Neural progenitor cell (in vitro differentiated cells): ENCODE measurements around the gene PRDX3. TPM values are rescaled to one million over a fixed set of nuclear protein-coding genes. Genes with fewer than 3 reads are reported as not detected.

Experiments used
- DNase-seq: peaks from one replicate; pipeline ENCODE4 v3.0.0-alpha.2; 2016; ENCODE audit warnings: low spot score
- H2AFZ ChIP-seq: fragments of 200-600 bp; sonication (generic); replicated peaks from 2 replicates; pipeline ENCODE4 v1.6.1; 2016; ENCODE audit warnings: antibody characterized with exemption
- H3F3A ChIP-seq: fragments of 200-600 bp; sonication (generic); 2 replicates; pipeline ENCODE4 v1.6.1; 2016; ENCODE audit warnings: antibody characterized with exemption, low read depth
- H3K27ac ChIP-seq: fragments of 200-600 bp; sonication (generic); 2 replicates; pipeline ENCODE4 v1.5.1; 2016; ENCODE audit warnings: mild to moderate bottlenecking
- H3K27me3 ChIP-seq: fragments of 200-600 bp; sonication (generic); 2 replicates; pipeline ENCODE4 v1.6.1; 2016; ENCODE audit warnings: mild to moderate bottlenecking, moderate library complexity
- H3K36me3 ChIP-seq: fragments of 200-600 bp; sonication (generic); 2 replicates; pipeline ENCODE4 v1.5.1; 2016
- H3K4me1 ChIP-seq: fragments of 200-600 bp; sonication (generic); 2 replicates; pipeline ENCODE4 v1.6.1; 2016; ENCODE audit warnings: mixed run types
- H3K4me2 ChIP-seq: fragments of 200-600 bp; sonication (generic); 2 replicates; pipeline ENCODE4 v1.6.1; 2016
- H3K4me3 ChIP-seq: fragments of 200-600 bp; sonication (generic); 2 replicates; pipeline ENCODE4 v1.5.1; 2016
- H3K79me2 ChIP-seq: fragments of 200-600 bp; sonication (generic); 2 replicates; pipeline ENCODE4 v1.6.1; 2016; ENCODE audit warnings: low read depth
- H3K9ac ChIP-seq: fragments of 200-600 bp; sonication (generic); 2 replicates; pipeline ENCODE4 v1.6.1; 2016
- H3K9me3 ChIP-seq: fragments of 200-600 bp; sonication (generic); 2 replicates; pipeline ENCODE4 v1.5.1; 2016; ENCODE audit warnings: low read depth
- H4K20me1 ChIP-seq: fragments of 200-600 bp; sonication (generic); 2 replicates; pipeline ENCODE4 v1.6.1; 2016; ENCODE audit warnings: low read depth
- H3K27ac Mint-ChIP-seq: 3 replicates; pipeline ENCODE4 v1.8.0; 2021; ENCODE audit warnings: mixed read lengths
- H3K27me3 Mint-ChIP-seq: 2 replicates; pipeline ENCODE4 v1.8.0; 2022; ENCODE audit warnings: low read depth, mild to moderate bottlenecking, inconsistent platforms, moderate library complexity, mixed read lengths; ENCODE audit not compliant: insufficient read depth
- H3K36me3 Mint-ChIP-seq: 3 replicates; pipeline ENCODE4 v1.8.0; 2021; ENCODE audit warnings: mixed read lengths
- H3K4me1 Mint-ChIP-seq: 3 replicates; pipeline ENCODE4 v1.8.0; 2021; ENCODE audit warnings: mixed read lengths
- H3K4me3 Mint-ChIP-seq: 3 replicates; pipeline ENCODE4 v1.8.0; 2021; ENCODE audit warnings: mild to moderate bottlenecking, moderate library complexity, mixed read lengths
- H3K9me3 Mint-ChIP-seq: 3 replicates; pipeline ENCODE4 v1.8.0; 2020; ENCODE audit warnings: mixed read lengths
- EZH2 ChIP-seq: fragments of 200-600 bp; sonication (generic); IDR thresholded peaks from 2 replicates; pipeline ENCODE4 v1.6.1; 2017; ENCODE audit warnings: antibody characterized with exemption, mild to moderate bottlenecking, moderate library complexity
- EZH2phosphoT487 ChIP-seq: fragments of 200-600 bp; sonication (generic); IDR thresholded peaks from 2 replicates; pipeline ENCODE4 v1.6.1; 2017; ENCODE audit warnings: antibody characterized with exemption
- total RNA-seq: library from RNA; depleted of rRNA; stranded (reverse); fragments of >200 nt; gene quantifications from 2 replicates; pipeline ENCODE4 v1.2.3, GENCODE V29; 2015; ENCODE audit warnings: low replicate concordance
- TF ChIP-seq, protein P1 (sequence below): fragments of 200-600 bp; sonication (generic); IDR thresholded peaks from 2 replicates; pipeline ENCODE4 v1.5.1; 2017; ENCODE audit warnings: antibody characterized with exemption, mild to moderate bottlenecking

PRDX3 gene
- total RNA-seq, 1 donor from 2014 or later = 405 TPM

DNA sequence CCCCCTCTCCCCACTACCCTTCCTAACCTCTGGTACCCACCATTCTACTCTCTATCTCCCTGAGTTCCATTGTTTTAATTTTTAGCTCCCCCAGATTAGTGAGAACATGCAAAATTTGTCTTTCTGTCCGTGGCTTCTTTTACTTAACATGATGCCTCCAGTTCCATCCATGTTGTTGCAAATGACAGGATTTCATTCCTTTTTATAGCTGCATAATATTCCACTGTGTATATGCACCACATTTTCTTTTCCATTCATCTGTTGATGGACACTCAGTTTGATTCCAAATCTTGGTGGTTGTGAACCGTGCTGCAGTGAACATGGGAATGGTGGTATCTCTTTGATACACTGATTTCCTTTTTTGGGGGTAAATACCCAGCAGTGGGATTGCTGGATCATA is 52.7 kb downstream of the PRDX3 start:
- H4K20me1 ChIP-seq = peaks cover 4% of the 10 kb centered on the region
- DNase-seq = no peak
- H3K79me2 ChIP-seq = no peaks in the 10 kb centered on the region
- no peaks in the 10 kb centered on the region for H3K27me3 ChIP-seq
- no peaks in the 10 kb centered on the region for H3K4me1 ChIP-seq
- H3K36me3 Mint-ChIP-seq = peaks cover 39% of the 10 kb centered on the region
- no peaks in the 10 kb centered on the region for H3K27me3 Mint-ChIP-seq
- no peaks in the 10 kb centered on the region for H3F3A ChIP-seq
- no peak overlapping the region for H3K4me3 ChIP-seq
- H3K4me3 Mint-ChIP-seq = no peak overlapping the region
- no peaks in the 10 kb centered on the region for H3K9me3 Mint-ChIP-seq
- no peak overlapping the region for H3K9ac ChIP-seq
- H3K27ac Mint-ChIP-seq = no peak overlapping the region
- TF ChIP-seq, protein P1, sequence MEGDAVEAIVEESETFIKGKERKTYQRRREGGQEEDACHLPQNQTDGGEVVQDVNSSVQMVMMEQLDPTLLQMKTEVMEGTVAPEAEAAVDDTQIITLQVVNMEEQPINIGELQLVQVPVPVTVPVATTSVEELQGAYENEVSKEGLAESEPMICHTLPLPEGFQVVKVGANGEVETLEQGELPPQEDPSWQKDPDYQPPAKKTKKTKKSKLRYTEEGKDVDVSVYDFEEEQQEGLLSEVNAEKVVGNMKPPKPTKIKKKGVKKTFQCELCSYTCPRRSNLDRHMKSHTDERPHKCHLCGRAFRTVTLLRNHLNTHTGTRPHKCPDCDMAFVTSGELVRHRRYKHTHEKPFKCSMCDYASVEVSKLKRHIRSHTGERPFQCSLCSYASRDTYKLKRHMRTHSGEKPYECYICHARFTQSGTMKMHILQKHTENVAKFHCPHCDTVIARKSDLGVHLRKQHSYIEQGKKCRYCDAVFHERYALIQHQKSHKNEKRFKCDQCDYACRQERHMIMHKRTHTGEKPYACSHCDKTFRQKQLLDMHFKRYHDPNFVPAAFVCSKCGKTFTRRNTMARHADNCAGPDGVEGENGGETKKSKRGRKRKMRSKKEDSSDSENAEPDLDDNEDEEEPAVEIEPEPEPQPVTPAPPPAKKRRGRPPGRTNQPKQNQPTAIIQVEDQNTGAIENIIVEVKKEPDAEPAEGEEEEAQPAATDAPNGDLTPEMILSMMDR = no peak
- TF ChIP-seq EZH2 = no peak
- no peak for TF ChIP-seq EZH2phosphoT487
- H2AFZ ChIP-seq = no peak overlapping the region
- no peaks in the 10 kb centered on the region for H3K4me1 Mint-ChIP-seq
- H3K4me2 ChIP-seq = no peak overlapping the region
- peaks cover 5% of the 10 kb centered on the region for H3K36me3 ChIP-seq
- no peaks in the 10 kb centered on the region for H3K9me3 ChIP-seq
- no peak overlapping the region for H3K27ac ChIP-seq

DNA sequence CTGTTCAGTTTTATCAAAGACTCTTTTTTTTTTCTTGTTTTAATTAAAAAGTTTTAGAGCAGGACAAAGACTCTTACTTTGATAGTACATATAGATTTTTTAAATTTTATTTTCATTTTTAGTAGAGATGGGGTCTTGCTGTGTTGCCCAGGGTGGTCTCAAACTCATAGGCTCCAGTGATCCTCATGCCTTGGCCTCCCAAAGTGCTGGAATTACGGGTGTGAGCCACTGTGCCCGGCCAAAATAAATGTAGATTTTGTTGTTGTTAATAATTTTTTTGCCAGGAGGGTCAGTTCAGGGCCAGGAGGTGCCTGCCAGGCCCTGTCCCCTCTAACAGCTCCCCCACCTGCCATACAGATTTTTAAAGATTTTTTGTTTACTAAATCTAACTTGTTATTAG is 57.7 kb downstream of the PRDX3 start:
- no peak for DNase-seq
- TF ChIP-seq, protein P1 = no peak
- TF ChIP-seq EZH2phosphoT487 = no peak
- TF ChIP-seq EZH2 = no peak
- Histone ChIP-seq H3K27me3 (no peaks in the 10 kb centered on the region), H3K9ac (no peak overlapping the region), H3K9me3 (no peaks in the 10 kb centered on the region), H3K4me3 (no peak overlapping the region), H3K79me2 (no peaks in the 10 kb centered on the region), H4K20me1 (no peaks in the 10 kb centered on the region), H3K4me2 (no peak overlapping the region), H3K4me1 (no peaks in the 10 kb centered on the region), H2AFZ (no peak overlapping the region), H3K36me3 (peaks cover 8% of the 10 kb centered on the region), H3F3A (no peaks in the 10 kb centered on the region), H3K27ac (no peak overlapping the region)
- H3K27ac Mint-ChIP-seq = no peak overlapping the region
- H3K36me3 Mint-ChIP-seq = peaks cover 22% of the 10 kb centered on the region
- no peaks in the 10 kb centered on the region for H3K9me3 Mint-ChIP-seq
- no peak overlapping the region for H3K4me3 Mint-ChIP-seq
- no peaks in the 10 kb centered on the region for H3K4me1 Mint-ChIP-seq
- peaks cover 3% of the 10 kb centered on the region for H3K27me3 Mint-ChIP-seq

DNA sequence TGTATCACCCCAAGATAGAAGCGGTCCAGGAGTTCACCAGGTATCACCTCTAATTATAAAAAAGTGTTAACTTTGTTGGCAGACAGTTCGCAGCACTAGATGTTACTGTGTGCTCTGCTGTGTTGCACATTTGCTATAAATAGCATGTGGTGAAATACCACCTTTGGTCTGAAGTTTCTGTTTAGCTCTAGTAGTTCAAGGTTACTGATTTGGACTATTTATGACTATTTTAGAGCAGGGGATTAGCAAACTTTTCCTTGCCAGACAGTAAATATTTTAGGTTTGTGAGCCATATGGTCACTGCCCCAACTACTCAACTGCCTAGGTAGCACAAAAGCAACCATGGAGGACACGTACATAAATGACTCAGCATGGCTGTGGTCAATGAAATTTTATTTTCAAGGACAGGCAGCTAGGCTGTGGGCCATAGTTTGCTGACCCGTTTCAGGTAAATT is 58.2 kb downstream of the PRDX3 start:
- Mint-ChIP-seq H3K27me3 (peaks cover 3% of the 10 kb centered on the region), H3K36me3 (peaks cover 20% of the 10 kb centered on the region), H3K4me3 (no peak overlapping the region), H3K27ac (no peak overlapping the region), H3K4me1 (no peaks in the 10 kb centered on the region), H3K9me3 (no peaks in the 10 kb centered on the region)
- Histone ChIP-seq H3K36me3 (peaks cover 6% of the 10 kb centered on the region), H3K79me2 (no peaks in the 10 kb centered on the region), H3K4me1 (no peaks in the 10 kb centered on the region), H3K9ac (no peak overlapping the region), H2AFZ (no peak overlapping the region), H3K27me3 (no peaks in the 10 kb centered on the region), H3K4me3 (no peak overlapping the region), H3K9me3 (no peaks in the 10 kb centered on the region), H4K20me1 (no peaks in the 10 kb centered on the region), H3K4me2 (no peak overlapping the region), H3F3A (no peaks in the 10 kb centered on the region), H3K27ac (no peak overlapping the region)
- DNase-seq = no peak
- TF ChIP-seq EZH2 (no peak), EZH2phosphoT487 (no peak)
- TF ChIP-seq, protein P1 = no peak

DNA sequence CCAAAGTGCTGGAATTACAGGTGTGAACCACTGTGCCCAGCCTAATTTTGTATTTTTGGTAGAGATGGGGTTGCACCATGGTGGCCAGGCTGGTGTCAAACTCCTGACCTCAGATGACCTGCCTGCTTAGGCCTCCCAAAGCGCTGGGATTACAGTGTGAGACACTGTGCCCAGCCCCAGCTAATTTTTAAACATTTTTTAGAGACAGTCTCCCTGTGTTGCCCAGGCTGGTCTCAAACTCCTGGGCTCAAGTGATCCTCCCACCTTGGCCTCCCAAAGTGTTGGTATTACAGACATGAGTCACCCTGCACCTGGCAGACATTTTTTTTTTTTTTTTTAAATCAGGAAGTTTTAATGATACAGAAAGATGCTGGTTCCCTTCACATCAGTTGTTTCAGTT is 59.2 kb downstream of the PRDX3 start:
- Histone ChIP-seq H4K20me1 (no peaks in the 10 kb centered on the region), H3K4me2 (no peak overlapping the region), H3K4me1 (no peaks in the 10 kb centered on the region), H3K79me2 (no peaks in the 10 kb centered on the region), H3F3A (no peaks in the 10 kb centered on the region), H3K9ac (no peak overlapping the region), H3K27ac (no peak overlapping the region), H2AFZ (no peak overlapping the region), H3K36me3 (peaks cover 6% of the 10 kb centered on the region), H3K4me3 (no peak overlapping the region), H3K9me3 (no peaks in the 10 kb centered on the region), H3K27me3 (no peaks in the 10 kb centered on the region)
- Mint-ChIP-seq H3K36me3 (peaks cover 23% of the 10 kb centered on the region), H3K4me3 (no peak overlapping the region), H3K4me1 (no peaks in the 10 kb centered on the region), H3K27ac (no peak overlapping the region), H3K27me3 (peaks cover 3% of the 10 kb centered on the region), H3K9me3 (no peaks in the 10 kb centered on the region)
- DNase-seq = no peak
- TF ChIP-seq EZH2phosphoT487 = no peak
- no peak for TF ChIP-seq EZH2
- TF ChIP-seq, protein P1 = no peak
